NCI-H146 treated with DMSO at 0.1 percent for 48 hours (cell line): ENCODE measurements around the gene INPP4A.
"Not testable (repeated sequence)": the region's sequence is repeated elsewhere in the genome, so short reads cannot be mapped to it uniquely, and the experiment has no call there.

Source experiments
- DNase-seq: peaks from one replicate; lab custom pipeline; 2025; ENCODE audit not compliant: unreplicated experiment; lab: John Stamatoyannopoulos, UW

Gene INPP4A

GRCh38 chr2:98444436-98445176, at the start of gene INPP4A:
INPP4A (plus strand) TSS chr2:98444858; CDS start chr2:98520049, 75,191 bp downstream.
- peak; percentile 62 for DNase-seq

- no peak for DNase-seq
Measured at GRCh38 chr2:98395977-98396376, 48.7 kb upstream of the INPP4A start.

DNA sequence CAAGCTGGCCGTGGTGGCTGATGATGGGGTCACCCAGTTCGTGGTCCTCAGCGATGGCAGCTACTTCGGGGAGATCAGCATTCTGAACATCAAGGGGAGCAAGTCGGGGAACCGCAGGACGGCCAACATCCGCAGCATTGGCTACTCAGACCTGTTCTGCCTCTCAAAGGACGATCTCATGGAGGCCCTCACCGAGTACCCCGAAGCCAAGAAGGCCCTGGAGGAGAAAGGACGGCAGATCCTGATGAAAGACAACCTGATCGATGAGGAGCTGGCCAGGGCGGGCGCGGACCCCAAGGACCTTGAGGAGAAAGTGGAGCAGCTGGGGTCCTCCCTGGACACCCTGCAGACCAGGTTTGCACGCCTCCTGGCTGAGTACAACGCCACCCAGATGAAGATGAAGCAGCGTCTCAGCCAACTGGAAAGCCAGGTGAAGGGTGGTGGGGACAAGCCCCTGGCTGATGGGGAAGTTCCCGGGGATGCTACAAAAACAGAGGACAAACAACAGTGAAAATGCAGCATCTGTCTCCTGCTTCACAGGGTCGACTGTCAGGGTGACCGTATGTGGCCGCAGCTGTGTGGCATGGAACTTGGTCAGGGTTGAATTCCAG, 47.8 kb upstream of the INPP4A start:
- no peak for DNase-seq

- DNase-seq, result no peak
Measured at GRCh38 chr2:98399140-98399539, 45.5 kb upstream of the INPP4A start.

DNA sequence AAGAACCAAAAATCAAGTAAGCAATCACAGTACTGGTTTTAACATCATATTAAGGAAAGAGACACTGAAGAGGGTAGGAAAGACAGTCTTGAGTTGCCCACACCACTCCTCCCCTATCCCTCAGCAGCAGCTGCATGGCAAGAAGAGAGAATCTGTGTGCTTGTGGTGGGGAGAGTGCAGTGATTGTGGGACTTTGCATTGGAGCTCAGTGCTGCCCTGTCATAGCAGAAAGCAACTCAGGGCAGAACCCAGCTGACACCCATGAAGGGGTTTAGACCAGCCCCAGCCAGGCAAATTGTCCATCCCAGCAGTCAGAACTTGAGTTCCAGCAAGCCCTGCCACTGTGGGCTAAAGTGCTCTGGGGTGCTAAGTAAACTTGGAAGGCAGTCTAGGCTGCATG, 40.8 kb upstream of the INPP4A start:
- no peak for DNase-seq

DNA sequence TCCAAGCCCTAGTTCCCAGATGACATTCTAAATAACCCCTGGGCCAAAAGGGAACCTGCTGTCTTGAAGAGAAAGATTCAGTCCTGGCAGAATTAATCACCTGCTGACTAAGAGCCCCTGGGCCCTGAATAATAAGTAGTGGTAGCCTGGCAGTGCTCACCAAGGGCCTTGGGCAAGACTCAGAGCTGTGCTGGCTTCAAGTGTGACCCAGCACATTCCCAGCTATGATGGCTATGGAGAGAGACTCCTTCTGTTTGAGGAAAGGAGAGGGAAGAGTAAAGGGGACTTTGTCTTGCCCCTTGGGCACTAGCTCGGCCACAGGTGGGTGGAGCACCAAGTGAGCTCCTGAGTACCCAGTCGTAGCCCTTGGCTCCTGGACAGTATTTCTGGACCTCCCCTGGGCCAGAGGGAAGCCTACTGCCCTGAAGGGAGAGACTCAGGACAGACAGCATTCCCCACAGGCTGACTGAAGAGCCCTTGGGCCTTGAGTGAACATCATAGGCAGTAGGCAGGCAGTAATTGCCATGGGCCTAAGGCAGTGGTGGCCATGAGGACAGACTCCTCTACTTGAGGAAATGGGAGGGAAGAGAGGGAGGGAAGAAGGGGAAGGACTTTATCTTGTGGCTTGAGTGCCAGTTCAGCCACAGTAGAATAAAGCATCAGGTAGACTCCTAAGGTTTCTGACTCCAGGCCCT, 40.0 kb upstream of the INPP4A start:
- no peak for DNase-seq

GRCh38 chr2:98405301-98405700, 39.4 kb upstream of the INPP4A start:
- no peak for DNase-seq

GRCh38 chr2:98408155-98408554, 36.5 kb upstream of the INPP4A start:
- DNase-seq, result no peak

DNA sequence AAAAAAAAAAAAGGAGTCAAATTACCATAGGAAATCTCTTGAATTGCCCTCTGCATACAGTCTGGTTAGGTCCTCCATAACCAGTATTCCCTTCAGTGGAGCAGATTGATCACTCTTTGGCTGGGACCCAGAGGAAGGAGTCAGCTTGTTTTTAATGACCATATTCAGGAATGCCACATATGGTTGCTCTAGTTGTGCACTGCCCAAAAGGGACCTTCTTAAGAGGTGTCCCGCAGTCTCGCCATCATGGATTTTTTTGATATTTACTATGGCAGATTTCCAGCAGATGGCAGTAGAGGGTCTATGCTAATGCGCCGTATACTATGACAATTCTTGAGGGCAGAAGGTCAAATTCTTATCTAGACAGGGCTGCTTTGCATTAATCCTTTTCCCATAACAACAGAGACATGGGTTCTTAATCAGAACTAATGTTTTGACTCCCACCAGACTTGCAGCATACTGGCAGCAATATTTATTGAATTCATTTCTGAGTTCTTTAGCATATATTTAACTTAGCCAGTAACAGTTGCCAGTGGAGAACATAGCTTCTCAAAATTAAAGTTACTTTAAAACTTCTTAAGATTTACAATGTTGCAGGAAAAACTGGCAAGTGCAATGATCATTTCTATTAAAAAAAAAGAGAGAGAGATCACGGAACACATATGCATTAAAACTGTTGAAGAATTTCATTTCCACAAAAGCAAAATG, 31.8 kb upstream of the INPP4A start:
- peak; percentile 71 for DNase-seq

DNA sequence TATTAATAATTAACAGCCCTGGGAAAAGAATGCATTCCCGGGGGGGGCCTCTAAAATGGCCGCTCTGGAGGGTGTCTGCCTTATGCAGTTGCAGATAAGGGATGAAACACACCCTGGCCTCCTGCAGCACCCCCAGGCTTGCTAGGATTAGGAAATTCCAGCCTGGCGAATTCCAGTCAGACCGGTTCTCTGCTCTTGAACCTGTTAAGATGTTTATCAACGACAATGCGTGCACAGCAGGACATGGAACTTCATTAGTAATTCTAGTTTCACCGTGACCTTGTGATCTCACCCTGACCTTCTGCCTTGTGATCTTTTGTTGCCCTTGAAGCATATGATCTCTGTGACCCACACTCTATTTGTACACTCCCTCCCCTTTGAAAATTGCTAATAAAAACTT, 30.4 kb upstream of the INPP4A start:
- not testable (repeated sequence) for DNase-seq

DNA sequence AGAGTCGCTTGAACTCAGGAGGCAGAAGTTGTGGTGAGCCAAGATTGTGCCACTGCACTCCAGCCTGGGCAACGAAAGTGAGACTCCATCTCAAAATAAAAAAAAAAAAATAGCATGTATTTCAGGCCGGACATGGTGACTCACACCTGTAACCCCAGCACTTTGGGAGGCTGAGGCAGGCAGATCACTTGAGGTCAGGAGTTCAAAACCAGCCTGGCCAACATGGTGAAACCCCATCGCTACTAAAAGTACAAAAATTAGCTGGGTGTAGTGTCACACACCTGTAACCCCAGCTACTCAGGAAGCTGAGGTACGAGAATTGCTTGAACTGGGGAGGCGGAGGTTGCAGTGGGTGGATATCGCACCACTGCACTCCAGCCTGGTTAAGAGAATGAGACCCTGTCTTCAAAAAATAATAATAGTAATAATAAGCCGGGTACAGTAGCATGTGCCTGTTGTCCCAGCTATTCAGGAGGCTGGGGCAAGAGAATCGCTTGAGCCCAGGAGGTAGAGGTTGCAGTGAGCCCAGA, 28.9 kb upstream of the INPP4A start:
- not testable (repeated sequence) for DNase-seq

DNA sequence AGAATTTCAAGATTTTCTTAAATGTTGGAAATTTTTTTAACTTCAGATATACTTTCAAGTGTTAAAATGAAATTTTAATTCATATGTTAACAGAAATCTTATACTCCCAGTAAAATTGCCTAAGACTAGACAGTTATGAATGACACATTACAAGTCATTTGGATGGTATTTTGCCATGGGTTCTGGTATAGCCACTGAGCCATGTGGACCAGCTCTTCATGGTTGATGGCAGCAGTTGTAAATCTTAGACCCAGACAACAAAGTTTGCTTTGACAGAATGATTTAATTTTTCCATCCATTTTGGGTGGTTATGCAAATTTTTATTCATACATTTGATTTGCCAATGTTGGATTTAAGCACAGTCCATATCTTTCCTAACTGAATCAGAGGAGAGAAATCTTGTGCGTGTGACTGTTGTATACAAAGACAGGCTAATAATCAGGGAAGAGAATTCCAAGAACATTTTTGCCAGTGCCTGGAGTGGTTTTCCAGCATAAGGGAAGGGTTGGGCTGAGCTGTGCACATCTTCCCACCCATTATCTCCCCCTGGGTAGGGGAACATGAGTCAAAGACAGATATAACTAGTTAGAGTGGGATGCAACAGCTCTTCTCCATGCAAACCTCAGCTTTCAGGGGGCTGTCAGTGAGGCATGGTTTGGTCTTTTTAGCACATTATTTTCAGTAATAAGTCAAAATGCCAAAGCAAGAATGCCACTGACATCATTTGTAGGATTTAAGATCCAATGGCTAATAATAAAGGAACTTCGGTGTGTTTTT, 28.1 kb upstream of the INPP4A start:
- no peak for DNase-seq

- DNase-seq, result no peak
Measured at GRCh38 chr2:98419544-98419943, 25.1 kb upstream of the INPP4A start.

DNA sequence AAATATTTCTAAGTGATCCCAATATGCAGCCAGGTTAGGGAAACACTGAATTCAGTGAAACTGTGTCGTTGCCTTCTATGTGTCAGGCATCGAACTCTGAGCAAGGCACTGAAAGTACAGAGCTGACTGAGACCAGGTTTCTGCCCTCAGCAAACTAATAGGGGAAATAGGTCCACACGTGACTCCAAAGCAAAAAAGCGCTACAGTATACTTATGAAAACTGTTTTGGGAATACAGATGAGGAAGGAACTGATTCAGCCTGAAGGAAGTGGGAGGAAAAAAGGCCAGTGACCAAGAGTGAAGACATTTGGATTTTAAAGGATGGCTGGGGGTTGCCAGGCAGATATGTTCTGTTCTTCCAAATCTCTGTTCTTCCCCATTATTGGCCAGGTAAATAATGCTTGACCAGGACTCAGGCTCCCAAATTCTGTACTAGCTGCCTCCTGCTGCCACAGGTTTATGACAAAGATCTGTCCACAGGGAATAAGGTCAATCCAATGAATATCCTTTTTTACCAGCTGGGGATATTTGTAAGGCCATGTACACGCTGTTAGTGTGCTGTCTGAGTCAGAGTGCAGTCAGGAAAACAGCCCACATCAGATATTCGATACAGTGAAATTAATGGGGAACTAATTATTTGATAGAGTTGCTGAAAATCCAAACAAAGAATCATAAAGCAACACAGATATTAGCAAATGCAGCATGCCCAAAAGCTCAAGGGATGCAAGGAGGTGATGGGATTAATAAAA, 24.5 kb upstream of the INPP4A start:
- DNase-seq, result no peak

GRCh38 chr2:98422449-98422848, 22.2 kb upstream of the INPP4A start:
- DNase-seq, result no peak

DNA sequence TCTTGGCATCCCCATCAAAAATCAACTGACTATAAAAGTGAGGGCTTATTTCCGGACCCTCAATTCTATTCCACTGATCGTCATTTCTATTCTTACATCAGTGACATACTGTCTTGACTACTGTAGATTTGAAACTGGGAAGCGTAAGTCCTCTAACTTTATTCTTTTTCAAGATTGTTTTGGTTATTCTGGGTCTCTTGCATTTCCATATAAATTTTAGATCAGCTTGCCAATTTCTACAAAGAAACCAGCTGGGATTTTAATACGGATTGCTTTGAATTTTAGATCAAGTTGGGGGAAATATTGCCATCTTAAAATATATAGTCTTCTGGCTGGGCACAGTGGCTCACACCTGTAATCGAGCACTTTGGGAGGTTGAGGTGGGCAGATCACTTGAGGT, 17.9 kb upstream of the INPP4A start:
- DNase-seq, result no peak

DNA sequence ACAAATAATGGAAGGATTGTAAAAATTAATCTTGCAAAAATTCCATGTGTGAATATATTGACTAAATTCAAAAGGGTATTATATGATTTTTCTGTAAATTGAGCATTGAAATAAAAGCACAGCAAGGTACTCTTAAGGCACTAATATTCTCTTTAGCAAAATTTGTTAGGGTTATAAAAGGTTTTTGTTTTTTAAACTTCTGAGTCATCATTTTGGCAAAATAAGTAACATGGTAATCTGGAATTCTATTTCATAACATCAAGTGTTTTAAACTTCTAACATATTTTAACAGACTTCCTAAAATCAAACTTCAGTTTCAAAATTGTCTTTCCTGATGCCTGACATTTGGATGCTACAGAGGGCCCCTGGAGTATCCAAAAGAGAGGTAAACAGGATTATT, 12.5 kb upstream of the INPP4A start:
- DNase-seq, result no peak

GRCh38 chr2:98433363-98433964, 11.2 kb upstream of the INPP4A start:
- no peak for DNase-seq

- DNase-seq, result no peak
Measured at GRCh38 chr2:98434492-98434891, 10.2 kb upstream of the INPP4A start.
